Activated CD8-positive, alpha-beta T cell treated with anti-CD3 and anti-CD28 coated beads for 36 hours (primary cell): ENCODE results near the gene RNF207. TPM values are rescaled to one million over a fixed set of nuclear protein-coding genes. Genes with fewer than 3 reads are reported as not detected.

Experiments used
- ATAC-seq: fragments of 200-7000 bp; cut with Tn5 transposase; one replicate; pipeline ENCODE4 v1.10.0; 2021; ENCODE audit warnings: mild to moderate bottlenecking, moderate library complexity
- CTCF ChIA-PET: fragments of 350-600 bp; sonication (Branson Sonifier 250); formaldehyde crosslinking; loops from one replicate; lab custom pipeline; 2021; ENCODE audit warnings: antibody characterized with exemption; lab: Charles Lee
- POLR2A ChIA-PET: fragments of 350-600 bp; sonication (Branson Sonifier 250); formaldehyde crosslinking; loops from one replicate; lab custom pipeline; 2021; ENCODE audit warnings: antibody characterized with exemption; lab: Charles Lee
- DNase-seq: peaks from one replicate; pipeline ENCODE4 v3.0.0-alpha.2; 2020
- H3K27ac Mint-ChIP-seq: one replicate; pipeline ENCODE4 v1.8.0; 2021; ENCODE audit warnings: mild to moderate bottlenecking, mixed read lengths
- H3K27me3 Mint-ChIP-seq: one replicate; pipeline ENCODE4 v1.8.0; 2021; ENCODE audit warnings: mixed read lengths
- H3K36me3 Mint-ChIP-seq: one replicate; pipeline ENCODE4 v1.8.0; 2021; ENCODE audit warnings: low read depth, mixed read lengths
- H3K4me1 Mint-ChIP-seq: one replicate; pipeline ENCODE4 v1.8.0; 2021; ENCODE audit warnings: low read depth, mixed read lengths
- H3K4me3 Mint-ChIP-seq: one replicate; pipeline ENCODE4 v1.8.0; 2021; ENCODE audit warnings: mild to moderate bottlenecking, moderate library complexity, mixed read lengths
- H3K9me3 Mint-ChIP-seq: one replicate; pipeline ENCODE4 v1.8.0; 2021; ENCODE audit warnings: mixed read lengths
- intact Hi-C: fragments of 100-400 bp; cut with micrococcal nuclease; formaldehyde crosslinking; loops from one replicate; pipeline ENCODE4 v1.10.0; 2022
- total RNA-seq, 2 experiments: library from RNA; stranded (reverse); gene quantifications; one replicate each; pipeline ENCODE4 v1.2.3, GENCODE V29; 2021
- TF ChIP-seq, protein P1 (sequence below): fragments of 200-600 bp; IDR thresholded peaks from one replicate; pipeline ENCODE4 v1.8.0; 2022; ENCODE audit warnings: antibody characterized with exemption, mild to moderate bottlenecking

The RNF207 gene
- total RNA-seq, 2 experiments from 2014 or later: 4.9 to 9.9 TPM

DNA sequence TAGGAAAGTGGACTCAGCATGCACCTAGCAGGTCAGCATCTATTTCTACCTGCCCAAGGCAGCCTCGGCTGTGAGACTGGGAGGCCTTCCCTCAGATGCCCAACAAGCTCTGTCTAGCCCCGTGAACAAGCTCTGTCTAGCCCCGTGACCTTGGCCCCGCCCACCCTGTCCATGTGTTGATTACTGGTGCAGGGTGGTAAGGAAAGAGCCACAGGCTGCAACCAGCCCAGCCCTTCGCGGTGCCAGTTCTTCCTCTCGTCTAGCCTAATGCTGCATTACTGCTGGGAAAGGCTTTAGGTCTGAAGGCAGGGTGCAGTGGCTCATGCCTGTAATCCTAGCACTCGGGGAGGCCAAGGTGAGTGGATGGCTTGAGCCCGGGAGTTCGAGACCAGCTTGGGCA lies 52.8 kb downstream of the RNF207 start:
- no peaks in the 10 kb centered on the region for H3K36me3 Mint-ChIP-seq
- H3K27me3 Mint-ChIP-seq: peaks cover 16% of the 10 kb centered on the region
- ChIA-PET CTCF (interaction anchor here (0.8 to 5.5 kb wide), 4 partner anchors 10 to 165 kb away, joined by 3 to 42 read pairs (median 6); no protein-coding TSS in a partner anchor), POLR2A (interaction anchor here (0.6 to 1.2 kb wide), 2 partner anchors 10 to 220 kb away, joined by 5 read pairs; no protein-coding TSS in a partner anchor)
- H3K9me3 Mint-ChIP-seq: no peaks in the 10 kb centered on the region
- H3K4me1 Mint-ChIP-seq: peaks cover 4% of the 10 kb centered on the region
- ATAC-seq (no peak), DNase-seq (no peak)
- H3K4me3 Mint-ChIP-seq: no peak overlapping the region
- intact Hi-C loops: no loop called here
- H3K27ac Mint-ChIP-seq: no peak overlapping the region
- TF ChIP-seq, protein P1, sequence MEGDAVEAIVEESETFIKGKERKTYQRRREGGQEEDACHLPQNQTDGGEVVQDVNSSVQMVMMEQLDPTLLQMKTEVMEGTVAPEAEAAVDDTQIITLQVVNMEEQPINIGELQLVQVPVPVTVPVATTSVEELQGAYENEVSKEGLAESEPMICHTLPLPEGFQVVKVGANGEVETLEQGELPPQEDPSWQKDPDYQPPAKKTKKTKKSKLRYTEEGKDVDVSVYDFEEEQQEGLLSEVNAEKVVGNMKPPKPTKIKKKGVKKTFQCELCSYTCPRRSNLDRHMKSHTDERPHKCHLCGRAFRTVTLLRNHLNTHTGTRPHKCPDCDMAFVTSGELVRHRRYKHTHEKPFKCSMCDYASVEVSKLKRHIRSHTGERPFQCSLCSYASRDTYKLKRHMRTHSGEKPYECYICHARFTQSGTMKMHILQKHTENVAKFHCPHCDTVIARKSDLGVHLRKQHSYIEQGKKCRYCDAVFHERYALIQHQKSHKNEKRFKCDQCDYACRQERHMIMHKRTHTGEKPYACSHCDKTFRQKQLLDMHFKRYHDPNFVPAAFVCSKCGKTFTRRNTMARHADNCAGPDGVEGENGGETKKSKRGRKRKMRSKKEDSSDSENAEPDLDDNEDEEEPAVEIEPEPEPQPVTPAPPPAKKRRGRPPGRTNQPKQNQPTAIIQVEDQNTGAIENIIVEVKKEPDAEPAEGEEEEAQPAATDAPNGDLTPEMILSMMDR: no peak

- H3K4me1 Mint-ChIP-seq: peaks cover 4% of the 10 kb centered on the region
- ATAC-seq: peak; percentile 70
- CTCF ChIA-PET: interaction anchor here (1.6 to 5.5 kb wide), 3 partner anchors 13 to 163 kb away, joined by 4 to 42 read pairs (median 8); no protein-coding TSS in a partner anchor
- H3K36me3 Mint-ChIP-seq: no peaks in the 10 kb centered on the region
- H3K4me3 Mint-ChIP-seq: peak overlapping the region; percentile 17
- DNase-seq: peak; percentile 85
- H3K27me3 Mint-ChIP-seq: peaks cover 16% of the 10 kb centered on the region
- TF ChIP-seq, protein P1: no peak
- POLR2A ChIA-PET: interaction anchor here (0.6 to 1.2 kb wide), 2 partner anchors 11 to 219 kb away, joined by 5 read pairs; no protein-coding TSS in a partner anchor
- intact Hi-C loops: no loop called here
- H3K9me3 Mint-ChIP-seq: no peaks in the 10 kb centered on the region
- no peak overlapping the region for H3K27ac Mint-ChIP-seq
These were observed 53.8 kb downstream of the RNF207 start for GRCh38 chr1:6259491-6260362.

DNA sequence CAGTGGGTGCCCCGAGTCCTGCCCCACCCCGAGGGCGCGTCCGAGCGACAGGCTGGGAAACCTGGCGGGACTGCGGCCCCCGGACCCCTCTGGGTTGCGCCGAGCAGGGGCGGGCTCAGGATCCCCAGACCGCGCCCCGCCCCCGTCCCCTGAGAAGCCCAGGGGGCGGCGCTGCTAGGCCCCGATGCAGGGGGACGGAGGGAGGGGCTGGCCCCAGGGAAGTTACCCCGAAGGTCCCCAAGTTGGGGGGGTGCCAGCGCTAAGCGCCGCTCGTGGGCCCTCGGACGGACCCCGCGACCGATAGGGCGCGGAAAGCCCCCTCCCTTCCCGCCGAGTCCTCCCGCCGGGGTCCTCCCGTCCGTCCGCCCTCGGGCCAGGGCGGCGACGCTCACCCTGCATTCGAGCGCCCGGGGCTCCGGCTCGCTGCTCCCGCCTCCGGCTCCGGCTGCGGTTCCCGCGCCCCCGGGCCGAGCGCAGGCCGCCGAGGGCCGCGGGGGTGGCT lies 54.6 kb downstream of the RNF207 start:
- intact Hi-C loops: no loop called here
- H3K9me3 Mint-ChIP-seq: no peaks in the 10 kb centered on the region
- TF ChIP-seq, protein P1: no peak
- H3K4me3 Mint-ChIP-seq: no peak overlapping the region
- peaks cover 16% of the 10 kb centered on the region for H3K27me3 Mint-ChIP-seq
- DNase-seq (no peak), ATAC-seq (peak; percentile 54)
- H3K27ac Mint-ChIP-seq: no peak overlapping the region
- peaks cover 4% of the 10 kb centered on the region for H3K4me1 Mint-ChIP-seq
- ChIA-PET CTCF (interaction anchor here (1.0 to 2.5 kb wide), 5 partner anchors 14 to 163 kb away, joined by 3 to 13 read pairs (median 4); no protein-coding TSS in a partner anchor), POLR2A (no interaction called here)
- H3K36me3 Mint-ChIP-seq: no peaks in the 10 kb centered on the region

GRCh38 chr1:6260961-6261614 lies 55.2 kb downstream of the RNF207 start, which contains the start of gene GPR153:
TSS of gene GPR153 (minus strand) at chr1:6261098. CDS start at chr1:6254905, 6,193 bp downstream.
- intact Hi-C loops: no loop called here
- H3K36me3 Mint-ChIP-seq: no peaks in the 10 kb centered on the region
- H3K4me1 Mint-ChIP-seq: peaks cover 4% of the 10 kb centered on the region
- H3K27me3 Mint-ChIP-seq: peaks cover 16% of the 10 kb centered on the region
- no peaks in the 10 kb centered on the region for H3K9me3 Mint-ChIP-seq
- ChIA-PET CTCF (interaction anchor here (1.0 to 2.2 kb wide), 4 partner anchors 14 to 163 kb away, joined by 3 to 13 read pairs (median 4); no protein-coding TSS in a partner anchor), POLR2A (interaction anchor here (1.4 kb wide), 1 partner anchor 17 kb away, joined by 4 read pairs; no protein-coding TSS in a partner anchor)
- peak within 1 kb of the TSS; percentile 33 for H3K4me3 Mint-ChIP-seq
- TF ChIP-seq, protein P1: no peak
- DNase-seq: peak; percentile 60
- peak; percentile 80 for ATAC-seq
- H3K27ac Mint-ChIP-seq: no peak within 1 kb of the TSS
